Retinal pigment epithelial cell (primary cell): ENCODE results near the gene SKA1.
"Not testable (repeated sequence)": the region's sequence is repeated elsewhere in the genome, so short reads cannot be mapped to it uniquely, and the experiment has no call there.

ENCODE experiments used
- DNase-seq: peaks from one replicate; pipeline ENCODE4 v3.0.0-alpha.2; 2010; ENCODE audit warnings: low read depth
- H3K4me3 ChIP-seq: 2 replicates; pipeline ENCODE4 v1.5.1; 2011; ENCODE audit warnings: mild to moderate bottlenecking, low read length, control low read depth, moderate library complexity
- CTCF ChIP-seq: conservative IDR thresholded peaks from 2 replicates; pipeline ENCODE4 v1.5.1; 2011; ENCODE audit warnings: low read depth, low read length, control low read depth, inconsistent platforms

The SKA1 gene

GRCh38 chr18:50432915-50433314 is 58.1 kb downstream of the SKA1 start:
- H3K4me3 ChIP-seq = no peak overlapping the region
- DNase-seq = no peak
- TF ChIP-seq CTCF = no peak

- DNase-seq, H3K4me3 ChIP-seq: not testable (repeated sequence)
Measured at GRCh38 chr18:50436742-50437141, 61.9 kb downstream of the SKA1 start.

GRCh38 chr18:50439460-50440015 is 64.7 kb downstream of the SKA1 start:
- DNase-seq = no peak
- TF ChIP-seq CTCF = no peak
- H3K4me3 ChIP-seq = no peak overlapping the region

- TF ChIP-seq CTCF = no peak
- no peak overlapping the region for H3K4me3 ChIP-seq
- no peak for DNase-seq
Measured at GRCh38 chr18:50441016-50441415, 66.2 kb downstream of the SKA1 start.

- TF ChIP-seq CTCF = no peak
- H3K4me3 ChIP-seq = no peak overlapping the region
- DNase-seq = no peak
Measured at GRCh38 chr18:50441501-50441900, 66.7 kb downstream of the SKA1 start.
